Esophagus muscularis mucosa (tissue), 4 donors: ENCODE results near the gene UBAC2.

Experiments used
- CTCF ChIP-seq, 3 experiments: fragments of 200-600 bp in 2 of 3; fragments of 450-650 bp in 1 of 3; sonication (generic) in 2 of 3; IDR thresholded peaks; one replicate each; pipeline ENCODE4 v1.5.1; 2017 to 2019; ENCODE audit warnings: antibody characterized with exemption in 3 of 3, mild to moderate bottlenecking in 2 of 3, moderate library complexity in 1 of 3
- EP300 ChIP-seq: sonication (generic); formaldehyde crosslinking; IDR thresholded peaks from one replicate; pipeline ENCODE4 v1.6.1; 2017; ENCODE audit warnings: antibody characterized with exemption
- POLR2A ChIP-seq: fragments of 450-650 bp; IDR thresholded peaks from one replicate; pipeline ENCODE4 v1.6.1; 2017; ENCODE audit warnings: antibody characterized with exemption, moderate library complexity, mild to moderate bottlenecking, low read depth
- POLR2AphosphoS5 ChIP-seq, 2 donors: sonication (generic); formaldehyde crosslinking; IDR thresholded peaks; one replicate each; pipeline ENCODE4 v1.6.1; 2017; ENCODE audit warnings: antibody characterized with exemption in 2 of 2

GRCh38 chr13:99215184-99215830 lies 14.7 kb downstream of the UBAC2 start:
- TF ChIP-seq CTCF (IDR thresholded peaks at IDR 0.05): no peak
- no peak for TF ChIP-seq POLR2AphosphoS5 (IDR thresholded peaks at IDR 0.05)
- TF ChIP-seq POLR2A: no peak
- no peak for TF ChIP-seq EP300
